GM19455 (cell line): ENCODE measurements around the gene EPM2A.
"Not testable (repeated sequence)": the region's sequence is repeated elsewhere in the genome, so short reads cannot be mapped to it uniquely, and the experiment has no call there.

Experiments
- ATAC-seq: cut with Tn5 transposase; IDR thresholded peaks from one replicate; pipeline ENCODE4 v1.9.1; 2021; ENCODE audit not compliant: unreplicated experiment

EPM2A gene

DNA sequence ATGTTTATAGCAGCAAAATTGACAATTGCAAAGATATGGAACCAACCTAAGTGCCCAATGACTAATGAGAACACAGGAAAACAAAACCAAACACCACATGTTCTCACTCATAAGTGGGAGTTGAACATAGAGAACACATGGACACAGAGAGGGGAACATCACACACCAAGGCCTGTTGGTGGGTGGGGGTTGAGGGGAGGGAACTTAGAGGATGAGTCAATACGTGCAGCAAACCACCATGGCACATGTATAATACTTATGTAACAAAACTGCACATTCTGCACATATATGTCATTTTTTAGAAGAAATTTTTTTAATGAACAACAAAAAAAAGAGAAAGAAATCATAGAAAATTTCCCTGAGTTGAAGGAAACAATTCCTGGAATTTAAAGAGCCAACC is 3.9 kb downstream of the EPM2A start:
- ATAC-seq, result no peak

DNA sequence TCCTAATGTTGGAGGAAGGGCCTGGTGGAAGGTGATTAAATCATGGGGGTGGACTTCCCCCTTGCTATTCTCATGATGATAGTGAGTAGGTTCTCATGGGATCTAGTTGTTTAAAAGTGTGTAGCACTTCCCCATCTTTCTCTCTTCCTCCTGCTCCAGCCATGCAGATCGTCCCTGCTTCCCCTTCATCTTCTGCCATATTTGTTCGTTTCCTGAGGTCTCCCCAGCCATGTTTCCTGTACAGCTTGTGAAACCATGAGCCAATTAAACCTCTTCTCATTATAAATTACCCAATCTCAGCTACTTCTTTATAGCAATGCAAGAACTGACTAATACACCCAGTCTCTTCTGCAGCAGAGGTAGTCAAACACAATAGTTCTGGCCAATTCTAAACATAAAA is 5.4 kb downstream of the EPM2A start:
- no peak for ATAC-seq

DNA sequence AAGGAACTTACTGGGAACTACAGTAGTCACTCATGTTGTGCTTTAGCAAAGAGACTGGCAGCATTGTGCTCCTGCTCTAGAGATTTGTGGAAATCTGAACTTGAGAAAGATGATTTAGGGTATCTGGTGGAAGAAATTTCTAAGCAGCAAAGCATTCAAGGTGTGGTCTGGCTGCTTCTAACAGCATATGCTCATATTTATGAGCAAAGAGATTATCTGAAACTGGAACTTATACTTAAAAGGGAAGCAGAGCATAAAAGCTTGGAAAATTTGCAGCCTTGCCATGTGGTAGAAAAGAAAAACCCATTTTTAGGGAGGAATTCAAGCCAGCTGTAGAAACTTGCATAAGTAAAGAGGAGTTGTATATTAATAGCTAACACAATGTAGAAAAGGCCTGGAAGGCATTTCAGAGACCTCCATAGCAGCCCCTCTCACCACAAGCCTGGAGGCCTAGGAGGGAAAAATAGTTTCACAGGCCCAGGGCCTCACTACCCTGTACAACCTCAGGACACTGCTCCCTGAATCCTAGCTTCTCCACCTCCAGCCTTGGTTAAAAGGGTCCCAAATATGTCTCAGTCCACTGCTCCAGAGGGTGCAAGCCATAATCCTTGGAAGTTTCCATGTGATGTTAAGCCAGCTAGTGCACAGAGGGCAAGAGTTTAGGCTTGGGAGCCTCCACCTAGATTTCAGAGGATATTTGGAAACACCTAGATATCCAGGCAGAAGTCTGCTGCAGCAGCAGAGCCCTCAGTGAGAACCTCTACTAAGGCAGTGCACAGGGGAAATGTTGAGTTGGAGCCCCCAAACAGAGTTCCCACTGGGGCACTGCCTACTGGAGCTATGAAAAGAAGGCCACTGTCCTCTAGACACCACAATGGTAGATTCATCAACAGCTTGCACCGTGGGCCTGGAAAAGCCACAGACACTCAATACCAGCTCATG is 6.6 kb downstream of the EPM2A start:
- ATAC-seq, result no peak

DNA sequence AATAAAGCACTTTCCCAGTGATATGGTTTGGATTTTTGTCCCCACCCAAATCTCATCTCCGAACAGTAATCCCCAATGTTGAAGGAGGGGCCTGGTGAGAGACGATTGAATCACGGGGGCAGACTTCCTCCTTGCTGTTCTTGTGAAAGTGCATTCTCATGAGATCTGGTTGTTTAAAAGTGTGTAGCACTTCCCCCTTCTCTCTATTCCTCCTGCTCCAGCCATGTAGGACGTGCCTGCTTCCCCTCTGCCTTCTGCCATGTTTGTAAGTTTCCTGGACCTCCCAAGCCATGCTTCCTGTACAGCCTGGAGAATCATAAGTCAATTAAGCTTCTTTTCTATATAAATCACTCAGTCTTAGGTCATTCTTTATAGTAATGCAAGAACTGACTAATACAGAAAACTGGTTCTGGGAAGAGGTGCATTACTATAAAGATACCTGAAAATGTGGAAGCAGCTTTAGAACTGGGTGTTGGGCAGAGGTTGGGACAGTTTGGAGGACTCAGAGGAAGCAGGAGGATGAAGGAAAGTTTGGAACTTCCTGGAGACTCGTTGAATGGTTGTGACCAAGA is 7.4 kb downstream of the EPM2A start:
- no peak for ATAC-seq

DNA sequence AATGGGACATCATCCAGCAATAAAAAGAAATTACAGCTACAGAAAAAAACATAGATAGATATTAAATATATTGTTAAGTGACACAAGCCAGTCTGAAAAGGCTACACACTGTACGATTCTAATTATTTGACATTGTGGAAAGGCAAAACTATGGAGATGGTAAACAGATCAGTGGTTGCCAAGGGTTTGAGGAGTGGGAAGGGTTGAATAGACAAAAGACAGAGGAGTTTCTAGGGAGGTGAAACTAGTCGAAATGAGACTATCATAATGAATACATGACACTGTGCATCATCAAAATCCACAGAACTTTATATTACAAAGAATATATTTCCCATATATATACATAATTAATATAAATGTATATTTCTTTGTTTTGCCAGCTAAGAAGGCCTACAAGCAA is 9.8 kb downstream of the EPM2A start:
- no peak for ATAC-seq

DNA sequence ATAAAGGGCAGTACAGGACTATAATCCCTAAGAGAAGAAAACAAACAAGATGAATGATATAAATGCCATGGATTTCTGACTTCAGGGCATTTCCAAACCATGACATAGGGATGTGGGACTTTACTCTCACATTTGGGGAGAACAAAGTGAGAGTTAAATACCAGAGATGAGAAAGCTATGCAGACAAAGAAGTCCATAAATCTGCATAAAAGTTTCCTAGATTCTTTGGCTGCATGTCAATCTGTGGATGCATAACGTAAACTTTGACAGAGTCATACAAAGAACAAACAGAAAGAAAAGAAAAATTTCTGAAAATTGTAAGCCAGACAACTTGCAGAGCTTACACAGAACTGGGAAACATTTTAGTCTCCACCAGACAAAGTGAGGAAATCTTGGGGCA is 11.7 kb downstream of the EPM2A start:
- ATAC-seq, result no peak

DNA sequence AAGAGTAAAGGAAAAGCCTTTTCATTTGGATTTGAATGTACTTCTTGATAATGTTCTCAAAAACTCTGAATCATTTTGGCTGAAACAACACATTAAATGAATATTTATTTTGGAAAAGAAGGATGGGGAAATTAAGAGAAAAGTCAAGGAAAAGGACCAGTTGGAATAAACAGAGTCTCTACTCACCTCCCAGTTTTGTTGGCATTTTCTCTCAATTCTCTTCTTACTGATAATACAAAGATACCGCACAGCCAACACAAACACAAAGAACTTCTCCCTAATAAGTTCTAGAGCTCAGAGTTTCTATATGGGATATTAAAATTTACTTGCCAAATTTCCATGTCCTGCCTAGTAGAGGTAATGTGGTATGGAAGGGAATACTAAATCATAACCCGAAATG is 13.1 kb downstream of the EPM2A start:
- no peak for ATAC-seq

DNA sequence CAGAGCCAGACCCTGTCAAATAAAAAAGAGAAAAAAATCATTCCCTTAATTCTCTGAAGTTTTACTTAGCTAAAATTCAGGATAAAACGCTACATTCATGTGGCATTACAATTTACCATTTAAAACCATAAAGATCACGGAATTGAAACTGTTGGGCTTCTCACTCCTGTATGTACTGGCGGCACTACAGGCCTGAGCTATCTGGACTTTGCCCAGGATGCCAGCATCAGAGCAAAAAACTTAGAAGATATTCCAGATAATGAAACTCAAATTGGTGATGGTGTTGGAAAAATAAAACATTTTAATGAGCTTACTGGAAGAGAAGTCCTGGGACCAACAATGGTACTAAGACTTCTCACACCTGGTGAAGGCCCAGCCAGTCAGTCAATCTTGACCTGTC is 14.2 kb downstream of the EPM2A start:
- ATAC-seq, result no peak

DNA sequence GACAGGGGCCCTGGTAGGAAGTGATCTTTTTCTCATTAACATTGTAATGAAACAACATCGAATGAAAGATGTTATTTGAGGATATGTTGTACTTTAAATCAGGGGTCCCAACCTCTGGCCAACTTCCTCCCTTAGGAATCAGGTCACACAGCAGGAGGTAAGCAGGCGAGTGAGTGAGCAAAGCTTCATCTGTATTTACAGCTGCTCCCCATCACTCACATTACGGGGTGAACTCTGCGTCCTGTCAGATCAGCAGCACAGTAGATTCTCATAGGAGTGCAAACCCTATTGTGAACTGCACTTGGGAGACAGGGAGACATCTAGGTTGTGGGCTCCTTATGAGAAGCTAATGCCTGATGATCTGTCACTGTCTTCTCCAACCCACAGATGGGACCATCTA is 19.9 kb downstream of the EPM2A start:
- ATAC-seq, result no peak

DNA sequence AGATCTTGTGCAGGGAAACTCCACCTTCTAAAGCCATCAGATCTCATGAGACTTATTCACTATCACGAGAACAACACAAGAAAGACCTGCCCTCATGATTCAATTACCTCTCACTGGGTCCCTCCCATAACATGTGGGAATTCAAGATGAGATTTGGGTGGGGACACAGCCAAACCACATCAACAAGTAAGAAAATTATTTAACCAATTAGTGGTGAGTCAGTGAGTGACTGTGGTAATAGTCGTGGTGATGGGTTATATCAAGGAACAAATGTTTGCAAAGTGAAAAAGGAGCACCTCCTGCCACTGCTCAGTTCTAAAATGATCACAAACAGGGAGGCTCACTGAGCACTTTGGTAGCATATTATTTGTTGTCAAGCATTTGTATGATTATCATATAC is 20.6 kb downstream of the EPM2A start:
- no peak for ATAC-seq

DNA sequence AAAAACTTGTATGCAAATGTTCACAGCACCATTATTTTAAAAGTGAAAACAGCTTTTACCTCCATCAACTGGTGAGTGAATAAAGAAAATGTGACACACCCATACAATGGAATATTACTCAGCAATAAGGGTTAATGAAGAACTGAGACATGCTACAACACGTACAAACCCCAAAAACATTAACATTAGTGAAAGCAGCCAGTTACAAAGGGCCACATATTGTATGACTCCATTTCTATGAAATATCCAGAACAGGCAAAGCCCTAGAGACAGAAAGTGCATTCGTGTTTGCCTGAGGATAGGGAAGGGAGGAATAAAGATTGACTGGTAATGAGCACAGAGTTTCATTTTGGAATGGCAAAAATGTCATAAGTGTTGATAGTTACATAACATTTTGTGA is 21.5 kb downstream of the EPM2A start:
- ATAC-seq, result no peak

DNA sequence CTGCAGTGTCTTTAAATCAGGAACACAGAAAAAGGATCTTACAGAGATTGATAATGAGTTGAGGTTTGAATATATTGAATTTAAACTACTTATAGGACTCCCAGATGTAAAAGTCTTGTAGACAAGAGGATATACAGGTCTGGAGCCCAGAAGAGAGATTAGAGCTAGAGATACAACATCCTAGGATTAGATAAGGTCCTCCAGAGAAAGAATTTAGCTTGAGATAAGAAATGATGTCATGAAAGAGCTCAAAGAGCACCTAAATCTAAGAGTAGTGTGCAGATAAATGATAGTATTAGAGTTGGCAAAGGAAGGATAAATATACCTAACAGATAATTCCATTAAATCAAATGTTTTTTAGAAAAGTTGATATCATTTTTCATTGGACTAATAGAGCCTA is 23.9 kb downstream of the EPM2A start:
- no peak for ATAC-seq

DNA sequence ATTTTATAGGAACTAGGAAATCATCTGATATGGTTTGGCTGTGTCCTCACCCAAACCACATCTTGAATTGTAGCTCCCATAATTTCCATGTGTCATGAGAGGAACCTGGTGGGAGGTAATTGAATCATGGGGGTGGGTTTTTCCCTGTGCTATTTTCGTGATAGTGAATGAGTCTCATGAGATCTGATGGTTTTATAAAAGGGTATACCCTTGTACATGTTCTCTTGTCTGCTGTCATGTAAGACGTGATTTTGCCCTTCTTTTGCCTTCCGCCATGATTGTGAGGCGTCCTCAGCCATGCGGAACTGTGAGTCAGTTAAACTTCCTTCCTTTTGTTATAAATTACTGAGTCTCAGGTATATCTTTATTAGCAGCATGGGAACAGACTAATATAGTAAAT is 27.9 kb downstream of the EPM2A start:
- no peak for ATAC-seq

DNA sequence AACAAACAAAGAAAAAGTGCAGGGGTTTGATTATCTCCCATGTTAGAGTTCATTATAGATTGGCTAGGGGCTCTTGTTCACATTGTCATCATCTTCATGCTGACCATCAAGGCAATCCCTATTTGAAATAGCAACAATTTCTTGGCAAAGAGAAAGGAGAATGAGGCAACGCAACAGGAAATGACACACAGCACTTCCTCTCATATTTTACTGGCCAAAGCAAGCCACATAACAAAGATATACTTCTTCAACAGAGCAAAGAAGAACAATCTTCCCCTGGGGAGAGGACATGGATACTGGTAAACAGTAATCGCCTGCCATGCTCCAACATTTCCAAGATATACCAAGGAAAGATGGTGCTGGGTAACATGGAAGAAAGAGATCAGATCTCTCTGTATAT is 29.8 kb downstream of the EPM2A start:
- no peak for ATAC-seq

DNA sequence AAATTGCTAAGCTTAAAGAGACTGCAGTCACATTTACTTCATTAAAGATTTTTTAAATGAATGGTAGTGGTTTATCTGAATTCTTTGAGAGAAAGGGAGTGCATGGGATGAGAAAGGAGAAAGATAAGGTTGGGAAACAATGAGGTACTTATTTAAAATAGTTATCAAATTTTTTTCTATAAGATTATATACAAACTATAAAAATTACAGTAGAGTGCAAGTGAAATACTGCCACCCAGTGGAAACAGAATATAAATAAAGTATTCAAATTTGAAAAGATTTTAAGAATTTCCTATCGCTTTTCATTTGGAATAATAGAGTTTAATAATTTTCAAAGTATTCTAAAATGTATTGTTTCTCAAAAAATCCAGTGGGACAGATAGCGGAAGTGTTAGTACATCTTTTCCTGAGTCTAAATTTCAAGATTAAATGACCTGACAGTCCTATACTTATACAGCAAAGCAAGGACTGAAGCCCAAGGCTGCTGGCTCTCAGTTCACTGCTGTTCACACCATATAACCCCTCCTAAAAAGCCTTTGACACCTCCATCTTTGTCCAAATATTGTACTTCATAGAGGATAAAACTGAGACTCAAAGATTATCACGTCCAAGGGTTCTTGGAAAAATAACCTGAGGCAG is 31.1 kb downstream of the EPM2A start:
- ATAC-seq, result no peak

DNA sequence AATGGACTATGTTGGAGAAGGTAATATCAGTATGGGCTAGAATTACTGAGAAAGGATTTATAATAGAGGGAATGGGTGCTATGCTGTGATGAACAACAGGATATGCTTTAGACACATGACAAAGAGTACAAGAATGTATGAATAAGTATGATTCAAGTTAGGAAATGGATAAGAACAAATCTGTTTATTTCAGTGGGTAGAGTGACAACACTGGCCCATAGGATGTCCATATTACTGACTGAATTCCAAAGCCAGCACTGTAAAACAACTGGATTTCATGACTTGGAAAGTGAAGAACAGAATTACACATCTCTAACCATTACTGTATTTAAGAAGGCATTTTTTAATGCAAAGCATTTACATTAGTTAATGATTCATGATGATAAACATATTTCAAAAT is 35.9 kb downstream of the EPM2A start:
- no peak for ATAC-seq

DNA sequence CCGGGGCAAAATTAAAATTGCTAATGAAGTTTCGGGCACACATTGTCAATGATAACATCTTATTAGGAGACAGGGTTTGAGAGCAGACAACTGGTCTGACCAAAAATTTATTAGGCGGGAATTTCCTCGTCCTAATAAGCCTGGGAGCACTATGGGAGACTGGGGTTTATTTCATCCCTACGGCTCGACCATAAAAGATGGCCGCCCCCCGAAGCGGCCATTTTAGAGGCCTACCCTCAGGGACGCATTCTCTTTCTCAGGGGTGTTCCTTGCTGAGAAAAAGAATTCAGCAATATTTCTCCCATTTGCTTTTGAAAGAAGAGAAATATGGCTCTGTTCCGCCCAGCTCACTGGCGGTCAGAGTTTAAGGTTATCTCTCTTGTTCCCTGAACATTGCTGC is 37.9 kb downstream of the EPM2A start:
- ATAC-seq, result not testable (repeated sequence)

DNA sequence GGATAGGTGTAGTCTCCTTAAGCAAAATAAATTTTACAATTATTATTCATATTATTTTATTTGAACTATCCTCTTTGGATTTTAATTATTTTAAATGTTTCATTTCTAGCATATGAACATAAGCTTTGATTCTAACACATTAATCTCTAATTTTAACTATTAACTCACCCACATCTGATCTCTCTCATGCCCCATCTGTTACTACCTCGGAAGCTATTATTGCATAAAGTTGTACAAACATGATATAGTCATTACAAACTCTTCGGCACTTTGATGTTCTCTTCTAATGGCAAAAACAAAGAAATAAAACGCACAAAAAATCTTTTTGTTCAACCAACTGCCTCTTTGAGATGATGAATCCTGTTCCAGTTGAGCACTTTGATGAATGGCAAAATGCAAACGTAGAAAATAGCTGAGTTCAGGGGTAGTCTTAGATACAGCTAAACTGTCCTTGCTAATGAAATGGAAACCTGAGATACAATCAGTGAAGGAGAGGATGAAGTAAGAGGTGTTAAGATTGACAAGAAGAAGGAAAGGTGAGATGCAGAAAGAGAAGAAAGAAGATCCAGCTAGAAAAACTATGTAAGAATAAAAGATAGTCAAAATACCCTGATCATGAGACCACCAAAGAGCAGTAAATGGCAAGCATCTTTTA is 41.1 kb downstream of the EPM2A start:
- no peak for ATAC-seq

DNA sequence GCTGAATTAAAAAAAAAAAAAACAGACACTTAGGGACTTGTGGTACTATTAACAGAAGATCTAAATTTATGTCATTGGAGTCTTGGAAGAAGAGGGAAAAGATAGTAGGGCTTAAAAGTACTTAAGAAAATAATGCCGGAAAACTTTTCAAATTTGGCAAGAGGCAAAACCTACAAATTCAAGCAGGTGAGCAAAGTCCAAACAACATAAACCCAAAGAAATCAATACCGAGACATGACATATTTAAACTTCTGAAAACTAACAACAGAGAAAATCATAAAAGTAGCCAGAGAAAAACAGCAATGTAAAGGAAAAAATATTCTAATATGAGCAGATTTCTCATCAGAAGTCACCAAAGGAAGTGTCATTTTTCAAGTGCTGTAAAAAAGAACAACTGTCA is 44.4 kb downstream of the EPM2A start:
- ATAC-seq, result no peak

DNA sequence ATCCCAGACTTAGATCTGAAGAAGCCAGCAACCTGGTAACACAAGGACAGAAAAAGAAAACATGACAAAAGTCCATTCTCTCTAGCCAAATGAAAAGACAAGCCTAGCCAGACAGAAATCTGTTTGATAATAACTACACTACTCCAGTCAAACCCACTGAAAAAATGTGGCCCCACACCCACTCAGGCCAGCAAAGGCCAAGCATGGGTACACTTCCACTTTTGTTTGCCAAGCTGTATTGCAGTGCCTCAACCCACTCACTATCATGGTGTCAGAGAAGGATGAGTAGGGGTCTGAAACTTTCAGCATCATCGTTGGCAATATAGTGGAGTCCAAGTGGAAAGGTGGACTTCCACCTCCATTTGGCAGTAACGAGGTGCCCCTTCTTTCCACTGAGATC is 45.8 kb downstream of the EPM2A start:
- no peak for ATAC-seq

DNA sequence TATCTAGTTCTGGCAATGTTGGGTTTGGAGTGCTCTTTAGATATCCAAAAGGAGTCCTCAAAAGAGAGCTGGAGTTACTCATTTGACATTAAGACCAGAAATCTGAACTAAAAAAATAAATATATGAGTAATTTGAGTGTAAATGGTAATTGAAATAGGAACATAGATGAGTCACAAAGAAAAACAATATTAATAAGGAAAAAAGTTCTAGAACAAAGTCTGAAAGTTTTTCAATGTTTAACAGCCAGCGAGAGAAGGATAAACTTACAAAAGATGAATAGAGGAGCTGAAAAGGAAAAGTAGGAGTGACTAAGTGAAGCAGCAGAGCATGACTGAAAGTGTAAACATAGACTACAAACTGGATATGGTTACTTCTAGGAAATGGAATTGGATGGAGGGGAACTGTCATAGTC is 46.8 kb downstream of the EPM2A start:
- no peak for ATAC-seq

DNA sequence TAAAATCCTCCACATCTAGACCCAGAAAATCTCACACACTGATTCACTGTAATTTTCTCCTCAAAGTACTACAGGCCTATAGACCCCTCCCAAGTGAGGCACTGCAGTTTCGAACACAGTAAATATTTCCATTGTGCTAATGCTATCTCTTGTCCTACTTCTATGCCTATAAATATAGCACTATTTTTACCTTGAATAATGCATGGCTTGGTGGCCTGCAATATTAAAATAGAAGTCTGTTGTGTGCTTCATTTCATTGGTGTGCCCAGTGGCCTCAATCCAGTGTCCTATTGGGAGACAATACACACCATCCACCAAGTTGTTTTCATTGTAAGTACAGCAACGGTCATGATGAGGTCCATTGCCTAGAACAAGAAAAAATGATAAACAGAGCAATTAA is 49.4 kb downstream of the EPM2A start:
- no peak for ATAC-seq
